ENCODE data around the gene FGD2. TPM values are rescaled to one million over a fixed set of nuclear protein-coding genes. Genes with fewer than 3 reads are reported as not detected.

The FGD2 gene
- total RNA-seq, 1 donor from 2014 or later: 0.65 TPM

DNA sequence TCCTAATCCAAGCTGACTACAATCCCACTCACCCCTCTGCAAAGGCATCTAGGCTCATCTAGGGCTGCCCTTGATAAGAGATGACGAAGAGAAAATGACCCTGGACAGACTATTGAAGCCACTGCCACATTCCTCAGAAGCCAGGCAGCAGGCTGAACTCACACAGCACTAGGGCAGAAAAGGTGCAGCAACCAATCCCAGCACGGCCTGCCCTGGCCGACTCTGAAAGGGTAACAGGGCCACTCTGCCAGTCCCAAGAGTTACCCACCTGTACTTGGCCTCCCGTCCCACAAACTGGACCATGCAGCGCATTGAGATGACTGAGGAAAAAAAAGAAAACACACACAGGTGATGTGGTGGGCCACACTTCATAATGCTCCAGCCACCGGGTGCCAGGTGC lies 28.5 kb upstream of the FGD2 start:
- DNase-seq (ENCODE audit: low spot score): no peak
- H3K27me3 Mint-ChIP-seq (ENCODE audit: insufficient read depth): no peaks in the 10 kb centered on the region
- no peak overlapping the region for H3K27ac Mint-ChIP-seq
- no peak overlapping the region for H3K4me3 Mint-ChIP-seq
- peaks cover 28% of the 10 kb centered on the region for H3K4me1 Mint-ChIP-seq (ENCODE audit: low read depth)
- H3K36me3 Mint-ChIP-seq (ENCODE audit: low read depth): peaks cover 55% of the 10 kb centered on the region
- intact Hi-C loops (cut with micrococcal nuclease): no loop called here
- H3K9me3 Mint-ChIP-seq: no peaks in the 10 kb centered on the region

DNA sequence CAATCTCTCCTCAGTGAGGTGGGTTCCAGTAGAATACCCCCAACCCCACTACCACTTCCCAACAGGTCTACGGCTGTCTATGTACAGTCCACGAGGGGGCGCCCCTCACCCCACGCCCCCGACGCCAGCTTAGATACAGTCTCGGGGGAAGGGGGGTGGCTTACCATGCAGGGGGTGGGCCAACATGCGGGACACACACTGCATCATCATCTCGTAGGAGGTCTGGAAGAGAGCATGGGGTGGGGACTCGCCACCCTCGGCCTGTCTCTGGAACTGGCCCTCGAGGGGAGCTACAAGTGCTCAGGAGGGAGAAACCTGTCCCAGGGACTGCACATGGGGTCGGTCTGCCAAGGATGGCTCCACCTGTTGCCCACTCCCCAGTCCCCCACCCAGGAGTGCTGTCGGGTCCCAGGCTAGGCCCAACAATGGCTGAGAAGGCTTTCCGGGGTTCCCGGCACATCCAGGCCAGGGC lies 27.9 kb upstream of the FGD2 start:
- no peaks in the 10 kb centered on the region for H3K27me3 Mint-ChIP-seq (ENCODE audit: insufficient read depth)
- intact Hi-C loops (cut with micrococcal nuclease): no loop called here
- no peak for DNase-seq (ENCODE audit: low spot score)
- H3K27ac Mint-ChIP-seq: no peak overlapping the region
- peaks cover 32% of the 10 kb centered on the region for H3K4me1 Mint-ChIP-seq (ENCODE audit: low read depth)
- H3K9me3 Mint-ChIP-seq: no peaks in the 10 kb centered on the region
- peaks cover 51% of the 10 kb centered on the region for H3K36me3 Mint-ChIP-seq (ENCODE audit: low read depth)
- H3K4me3 Mint-ChIP-seq: no peak overlapping the region

DNA sequence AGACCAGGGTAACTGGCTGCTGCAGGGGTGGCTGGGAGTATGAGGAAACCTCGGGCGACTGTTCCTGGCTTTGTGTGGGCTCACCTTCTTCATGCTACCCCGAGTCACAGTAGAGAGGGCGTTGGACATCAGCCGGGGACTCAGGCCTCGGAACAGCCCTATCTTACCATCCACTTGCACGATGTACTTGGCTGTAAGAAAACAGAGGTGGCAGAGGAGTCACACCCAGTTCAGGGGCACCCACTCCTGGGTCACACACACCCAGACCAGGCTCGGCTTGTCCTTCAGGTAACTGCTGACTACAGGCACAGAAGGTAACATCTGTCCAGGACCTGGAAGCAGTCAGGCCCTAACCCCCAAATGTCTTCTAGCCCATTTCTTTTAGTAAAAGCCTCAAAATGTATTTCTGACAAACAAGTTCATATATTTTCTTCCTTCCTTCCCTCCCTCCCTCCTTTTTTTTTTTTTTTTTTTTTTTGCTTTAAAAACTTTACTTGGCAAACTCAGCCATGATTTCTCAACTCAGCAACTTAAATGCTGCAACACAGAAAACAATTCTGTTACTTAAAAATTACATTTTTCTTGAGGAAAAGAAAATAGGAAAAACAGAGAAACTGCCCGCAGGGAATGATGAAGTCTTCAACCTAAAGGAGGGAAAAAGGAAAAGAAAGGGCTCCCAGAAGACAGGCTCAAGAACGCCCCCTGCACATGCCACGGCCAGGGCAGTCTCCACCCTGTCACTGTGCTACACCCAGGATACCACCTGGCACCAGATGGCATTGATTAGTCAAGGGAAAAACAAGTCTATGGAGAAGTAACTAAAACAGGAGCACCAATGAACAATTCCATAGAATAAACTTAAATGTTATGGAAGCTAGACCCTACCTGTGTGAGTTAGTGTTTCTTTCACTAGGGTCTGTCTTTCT lies 26.8 kb upstream of the FGD2 start:
- Mint-ChIP-seq H3K4me1 (ENCODE audit: low read depth) (peaks cover 32% of the 10 kb centered on the region), H3K27ac (peak overlapping the region; percentile 40), H3K9me3 (no peaks in the 10 kb centered on the region), H3K27me3 (ENCODE audit: insufficient read depth) (no peaks in the 10 kb centered on the region), H3K4me3 (no peak overlapping the region), H3K36me3 (ENCODE audit: low read depth) (peaks cover 42% of the 10 kb centered on the region)
- intact Hi-C loops (cut with micrococcal nuclease): loop anchor here (1.0 kb wide), 4 partner anchors 40 to 232 kb away; partner anchors contain the start of gene C6orf89
- DNase-seq (ENCODE audit: low spot score): no peak

DNA sequence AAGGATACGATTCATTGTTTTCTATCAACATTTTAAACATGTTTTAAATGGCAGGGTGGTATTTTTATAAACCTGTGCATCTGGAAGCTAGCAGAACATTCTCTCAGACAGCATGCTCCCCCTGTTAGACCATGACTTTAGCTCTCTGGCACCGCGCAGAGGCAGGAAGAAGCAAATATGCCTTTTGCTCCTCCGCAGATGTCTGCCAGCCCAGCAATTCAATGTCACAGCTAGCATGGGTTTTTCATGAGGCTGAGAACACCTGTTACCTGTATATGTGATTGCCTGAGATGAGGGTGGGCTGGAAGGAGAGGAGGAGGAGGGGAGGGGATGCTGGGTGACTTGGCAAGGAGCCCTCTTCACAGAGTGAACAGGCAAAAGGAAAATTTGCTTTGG lies 26.1 kb upstream of the FGD2 start:
- intact Hi-C loops (cut with micrococcal nuclease): loop anchor here (1.0 kb wide), 4 partner anchors 39 to 231 kb away; partner anchors contain the start of gene C6orf89
- H3K4me1 Mint-ChIP-seq (ENCODE audit: low read depth): peaks cover 32% of the 10 kb centered on the region
- no peaks in the 10 kb centered on the region for H3K9me3 Mint-ChIP-seq
- peak; percentile 21 for DNase-seq (ENCODE audit: low spot score)
- H3K27me3 Mint-ChIP-seq (ENCODE audit: insufficient read depth): no peaks in the 10 kb centered on the region
- H3K36me3 Mint-ChIP-seq (ENCODE audit: low read depth): peaks cover 41% of the 10 kb centered on the region
- no peak overlapping the region for H3K4me3 Mint-ChIP-seq
- peak overlapping the region; percentile 54 for H3K27ac Mint-ChIP-seq

DNA sequence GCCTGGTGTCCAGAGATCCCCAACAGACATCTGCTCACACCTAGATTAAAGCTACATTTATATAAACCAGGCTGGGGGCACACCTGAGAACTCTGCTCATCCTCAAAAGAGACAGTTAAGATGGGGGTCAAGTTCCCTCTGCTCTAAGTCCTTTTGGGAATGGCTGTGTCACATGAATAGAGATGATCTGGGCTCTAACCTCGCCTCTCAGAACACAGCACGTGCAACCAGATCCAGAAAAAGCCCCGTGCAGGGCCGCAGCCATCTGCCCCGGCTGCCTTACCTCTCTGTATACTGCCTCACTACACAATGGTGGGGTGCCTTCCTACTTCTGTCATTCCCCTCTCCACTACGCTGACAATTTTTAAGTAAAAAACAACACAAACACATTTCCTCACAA lies 25.3 kb upstream of the FGD2 start:
- H3K4me1 Mint-ChIP-seq (ENCODE audit: low read depth): peaks cover 32% of the 10 kb centered on the region
- no peaks in the 10 kb centered on the region for H3K27me3 Mint-ChIP-seq (ENCODE audit: insufficient read depth)
- H3K9me3 Mint-ChIP-seq: no peaks in the 10 kb centered on the region
- intact Hi-C loops (cut with micrococcal nuclease): loop anchor here (10.0 kb wide), 1 partner anchor 385 kb away; the partner anchor contains the start of gene SRSF3
- peaks cover 40% of the 10 kb centered on the region for H3K36me3 Mint-ChIP-seq (ENCODE audit: low read depth)
- no peak overlapping the region for H3K4me3 Mint-ChIP-seq
- no peak for DNase-seq (ENCODE audit: low spot score)
- peak overlapping the region; percentile 33 for H3K27ac Mint-ChIP-seq

DNA sequence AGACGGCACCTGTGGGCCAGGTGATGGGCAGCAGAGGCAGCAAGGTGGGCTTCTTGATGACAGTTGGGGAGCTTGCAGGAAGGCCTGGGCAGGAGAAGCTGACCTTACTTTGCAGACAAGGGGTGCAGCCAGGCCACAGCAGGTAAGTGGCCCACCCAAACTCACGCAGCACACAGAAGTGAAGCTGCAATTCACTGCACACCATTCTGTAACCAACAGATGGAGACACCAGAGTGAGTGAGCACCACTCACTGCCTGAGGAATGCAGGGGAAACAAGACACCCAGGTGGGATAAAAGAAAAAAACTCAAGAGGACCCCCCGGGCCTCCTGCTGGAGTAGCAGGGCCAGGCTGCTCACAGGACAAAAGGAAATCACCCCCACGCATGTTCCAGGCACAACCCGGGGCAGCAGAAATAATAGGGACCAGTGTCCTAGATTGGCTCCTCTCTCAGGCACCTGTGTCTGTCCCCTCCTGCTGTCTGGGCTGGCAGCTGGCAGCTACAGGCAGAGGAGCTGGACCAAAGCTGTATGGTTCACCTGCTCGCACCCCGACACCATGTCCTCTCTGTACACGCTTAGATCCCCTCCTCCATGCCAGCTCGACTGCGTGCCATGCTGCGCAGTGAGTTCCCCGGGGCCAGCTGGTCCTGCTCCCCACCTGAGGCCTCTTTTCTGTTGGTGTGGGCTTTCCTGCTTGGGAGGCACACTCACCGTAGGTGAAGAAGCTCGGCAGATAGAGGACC lies 24.4 kb upstream of the FGD2 start:
- no peak for DNase-seq (ENCODE audit: low spot score)
- peaks cover 32% of the 10 kb centered on the region for H3K4me1 Mint-ChIP-seq (ENCODE audit: low read depth)
- H3K27me3 Mint-ChIP-seq (ENCODE audit: insufficient read depth): no peaks in the 10 kb centered on the region
- H3K4me3 Mint-ChIP-seq: no peak overlapping the region
- peaks cover 34% of the 10 kb centered on the region for H3K36me3 Mint-ChIP-seq (ENCODE audit: low read depth)
- no peak overlapping the region for H3K27ac Mint-ChIP-seq
- intact Hi-C loops (cut with micrococcal nuclease): loop anchor here (10.0 kb wide), 1 partner anchor 386 kb away; the partner anchor contains the start of gene SRSF3
- H3K9me3 Mint-ChIP-seq: no peaks in the 10 kb centered on the region

DNA sequence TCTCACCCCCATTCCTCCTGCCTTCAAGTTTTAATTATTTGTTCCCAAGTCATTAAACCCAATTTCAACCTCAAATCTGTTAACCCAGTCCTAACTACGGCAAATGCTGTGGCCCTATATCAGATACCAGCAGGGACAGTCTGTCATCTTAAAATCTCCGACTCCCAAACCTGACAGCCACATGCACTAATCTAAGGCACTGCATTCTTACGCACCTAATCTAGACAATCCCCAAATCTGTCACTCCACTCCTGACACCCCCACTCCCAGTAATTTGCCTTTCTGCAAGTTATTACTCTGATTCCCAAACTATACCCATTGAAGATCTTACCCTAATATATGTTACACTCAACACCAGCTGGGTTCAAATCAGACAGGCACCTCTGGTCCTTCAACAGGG lies 21.9 kb upstream of the FGD2 start:
- no peaks in the 10 kb centered on the region for H3K9me3 Mint-ChIP-seq
- H3K4me1 Mint-ChIP-seq (ENCODE audit: low read depth): peaks cover 48% of the 10 kb centered on the region
- peaks cover 18% of the 10 kb centered on the region for H3K36me3 Mint-ChIP-seq (ENCODE audit: low read depth)
- DNase-seq (ENCODE audit: low spot score): no peak
- H3K27ac Mint-ChIP-seq: no peak overlapping the region
- intact Hi-C loops (cut with micrococcal nuclease): loop anchor here (10.0 kb wide), 1 partner anchor 389 kb away; the partner anchor contains the start of gene SRSF3
- no peak overlapping the region for H3K4me3 Mint-ChIP-seq
- H3K27me3 Mint-ChIP-seq (ENCODE audit: insufficient read depth): peaks cover 6% of the 10 kb centered on the region

DNA sequence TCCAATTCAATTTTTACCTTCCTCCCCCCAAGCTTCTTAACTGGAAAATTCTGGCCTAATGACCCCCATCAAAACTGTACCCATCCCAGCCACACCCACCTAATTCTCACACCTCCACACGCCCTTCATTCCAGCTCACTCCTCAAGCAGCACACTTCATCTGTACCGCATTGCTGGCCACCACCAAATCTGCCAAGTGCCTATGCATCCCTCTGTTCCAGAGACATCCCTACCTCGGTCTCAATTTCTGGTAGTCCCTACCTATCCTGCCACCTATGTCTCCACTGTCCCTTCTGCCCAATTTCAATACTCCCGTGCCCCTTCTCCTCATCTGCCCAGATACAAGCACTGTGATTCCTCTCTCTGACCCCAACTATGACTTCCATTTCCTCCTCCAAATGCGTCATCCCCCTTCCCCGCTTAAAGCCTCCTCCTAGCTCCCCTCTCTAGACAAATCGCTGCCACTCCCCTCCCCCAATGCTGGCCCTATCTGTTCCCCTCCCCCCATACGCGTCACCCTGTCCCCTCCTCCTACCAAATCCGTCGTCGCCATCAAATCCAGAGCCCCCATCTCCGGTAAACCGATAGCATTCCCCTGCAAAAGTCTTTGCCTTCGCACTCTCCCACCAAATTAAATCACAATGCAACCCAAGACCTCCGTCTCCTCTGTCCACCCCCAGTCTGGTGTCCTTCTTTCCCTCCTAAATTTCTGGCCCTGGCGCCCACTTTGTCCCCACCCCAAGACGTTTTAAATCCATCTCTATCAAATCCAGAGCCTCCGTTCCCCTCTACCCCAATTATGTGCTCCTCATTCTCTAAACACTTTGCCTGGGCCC lies 20.7 kb upstream of the FGD2 start:
- peaks cover 6% of the 10 kb centered on the region for H3K27me3 Mint-ChIP-seq (ENCODE audit: insufficient read depth)
- DNase-seq (ENCODE audit: low spot score): peak; percentile 21
- peaks cover 37% of the 10 kb centered on the region for H3K4me1 Mint-ChIP-seq (ENCODE audit: low read depth)
- no peak overlapping the region for H3K27ac Mint-ChIP-seq
- peaks cover 9% of the 10 kb centered on the region for H3K36me3 Mint-ChIP-seq (ENCODE audit: low read depth)
- H3K4me3 Mint-ChIP-seq: no peak overlapping the region
- no peaks in the 10 kb centered on the region for H3K9me3 Mint-ChIP-seq
- intact Hi-C loops (cut with micrococcal nuclease): loop anchor here (5.0 to 10.0 kb wide), 2 partner anchors 307 to 390 kb away; partner anchors contain the start of genes CDKN1A and SRSF3

DNA sequence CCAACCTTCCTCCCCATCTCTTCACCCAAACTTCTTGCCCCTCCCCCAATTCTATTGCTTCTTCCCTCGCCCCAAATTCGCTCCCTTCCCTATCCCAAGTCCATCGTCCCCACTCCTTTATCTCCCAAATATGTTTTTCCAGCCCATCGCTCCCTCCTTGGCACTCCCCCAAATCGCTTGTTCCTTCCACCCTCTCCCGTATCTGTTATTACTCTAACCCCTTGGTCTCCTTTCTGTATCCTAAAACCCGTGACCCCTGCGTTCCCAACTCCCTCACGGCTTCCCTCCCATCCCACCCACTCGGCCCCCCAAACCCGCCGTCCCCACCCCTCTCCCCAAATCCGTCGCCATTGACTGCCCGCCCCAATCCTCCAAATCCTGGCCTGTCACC lies 20.0 kb upstream of the FGD2 start:
- H3K4me3 Mint-ChIP-seq: no peak overlapping the region
- no peaks in the 10 kb centered on the region for H3K9me3 Mint-ChIP-seq
- H3K36me3 Mint-ChIP-seq (ENCODE audit: low read depth): peaks cover 8% of the 10 kb centered on the region
- intact Hi-C loops (cut with micrococcal nuclease): loop anchor here (5.0 to 10.0 kb wide), 2 partner anchors 308 to 391 kb away; partner anchors contain the start of genes CDKN1A and SRSF3
- no peak overlapping the region for H3K27ac Mint-ChIP-seq
- peaks cover 6% of the 10 kb centered on the region for H3K27me3 Mint-ChIP-seq (ENCODE audit: insufficient read depth)
- DNase-seq (ENCODE audit: low spot score): no peak
- H3K4me1 Mint-ChIP-seq (ENCODE audit: low read depth): peaks cover 33% of the 10 kb centered on the region

DNA sequence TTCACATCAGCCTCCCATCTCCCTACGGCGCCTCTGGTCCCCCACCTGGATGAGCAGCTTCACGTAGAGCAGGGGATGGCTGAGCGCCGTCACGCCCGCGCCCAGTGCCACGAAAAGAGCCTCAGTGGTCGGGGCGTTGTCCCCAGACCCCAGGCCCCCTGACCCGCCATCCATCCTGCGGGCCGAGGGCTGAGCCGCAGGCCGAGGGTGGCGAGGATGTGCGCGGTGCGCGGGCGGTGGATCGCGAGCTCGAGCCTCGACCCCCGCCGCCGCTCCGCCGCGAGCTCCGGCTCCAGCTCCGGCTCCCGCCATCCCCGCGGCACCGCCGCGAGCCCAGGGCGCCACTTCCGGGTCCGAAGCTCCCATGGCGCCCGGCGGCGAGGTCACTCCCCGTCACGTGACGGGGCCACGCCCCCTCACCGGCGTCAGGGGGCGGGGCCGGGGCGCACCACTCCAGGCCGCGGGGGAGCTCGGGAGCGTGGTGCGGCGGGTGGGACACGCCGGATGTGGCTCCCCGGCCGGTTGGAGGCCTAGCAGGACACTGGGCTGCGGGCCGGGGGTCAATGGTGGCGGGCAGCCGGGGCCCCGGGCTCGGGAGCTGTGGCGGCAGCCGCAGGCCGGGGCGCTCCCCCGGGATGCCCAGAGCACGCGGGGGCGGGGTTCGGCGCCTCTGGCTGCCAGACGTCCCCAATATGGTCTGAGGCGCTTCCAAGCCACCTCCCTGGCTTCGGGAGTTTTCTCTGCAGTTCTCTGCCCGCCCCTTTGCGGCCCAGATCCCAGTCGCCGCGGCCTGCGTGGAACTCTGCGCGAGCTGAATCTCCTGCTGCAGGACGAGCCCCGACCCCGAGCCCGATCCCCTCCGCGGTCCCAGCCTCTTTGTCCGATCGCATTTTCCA lies 19.4 kb upstream of the FGD2 start, which contains the start of gene MTCH1:
TSS of gene MTCH1 (minus strand) at position 389 of the 896 bp plus-strand sequence. CDS start at position 366, 23 bp downstream.
- peaks cover 10% of the 10 kb centered on the region for H3K27me3 Mint-ChIP-seq (ENCODE audit: insufficient read depth)
- peaks cover 6% of the 10 kb centered on the region for H3K36me3 Mint-ChIP-seq (ENCODE audit: low read depth)
- peak within 1 kb of the TSS; percentile 99 for H3K4me3 Mint-ChIP-seq
- DNase-seq (ENCODE audit: low spot score): peak; percentile 87
- H3K9me3 Mint-ChIP-seq: no peaks in the 10 kb centered on the region
- H3K27ac Mint-ChIP-seq: peak within 1 kb of the TSS; percentile 99
- peaks cover 27% of the 10 kb centered on the region for H3K4me1 Mint-ChIP-seq (ENCODE audit: low read depth)
- intact Hi-C loops (cut with micrococcal nuclease): loop anchor here (1.0 to 10.0 kb wide), 10 partner anchors 23 to 448 kb away; partner anchors contain the start of genes C6orf89, CDKN1A and SRSF3

DNA sequence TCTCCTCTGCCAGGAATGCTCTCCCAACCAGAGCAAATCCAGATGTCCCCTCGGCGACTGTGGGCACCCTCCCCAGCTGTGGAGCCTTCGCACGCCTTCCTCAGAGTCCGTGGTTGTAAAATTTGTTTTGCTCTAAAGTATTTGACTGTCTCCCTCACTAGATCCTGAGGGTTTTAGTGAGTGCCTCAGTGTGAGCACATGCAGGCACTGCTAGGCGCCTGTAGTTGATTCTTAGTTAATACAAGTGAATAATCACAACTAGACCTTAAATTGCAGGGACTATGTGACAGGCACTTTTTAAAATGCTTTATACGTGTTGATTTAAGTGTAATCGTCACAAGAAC lies 18.8 kb upstream of the FGD2 start:
- intact Hi-C loops (cut with micrococcal nuclease): loop anchor here (1.0 to 10.0 kb wide), 10 partner anchors 23 to 448 kb away; partner anchors contain the start of genes C6orf89, CDKN1A and SRSF3
- DNase-seq (ENCODE audit: low spot score): no peak
- H3K36me3 Mint-ChIP-seq (ENCODE audit: low read depth): peaks cover 4% of the 10 kb centered on the region
- peaks cover 10% of the 10 kb centered on the region for H3K27me3 Mint-ChIP-seq (ENCODE audit: insufficient read depth)
- peak overlapping the region; percentile 99 for H3K4me3 Mint-ChIP-seq
- H3K9me3 Mint-ChIP-seq: no peaks in the 10 kb centered on the region
- H3K27ac Mint-ChIP-seq: peak overlapping the region; percentile 99
- H3K4me1 Mint-ChIP-seq (ENCODE audit: low read depth): peaks cover 23% of the 10 kb centered on the region

Measured in activated T-helper 1 cell treated with anti-CD3 and anti-CD28 coated beads, Interleukin-12 subunit alpha, Interleukin-12 subunit beta, Interleukin-2, Interleukin-4 antibody, amounts not matched to agents 30 ng/mL and 10 ng/mL and 1 ng/mL, durations not matched to agents 14 hours and 24 hours and 36 hours (primary cell).